GM21717 (cell line): ENCODE measurements around the gene FARS2.

Experiments used
- ATAC-seq: cut with Tn5 transposase; IDR thresholded peaks from one replicate; pipeline ENCODE4 v1.9.1; 2021; ENCODE audit warnings: mild to moderate bottlenecking, moderate library complexity; ENCODE audit not compliant: unreplicated experiment

The FARS2 gene

GRCh38 chr6:5459346-5459745, 198.0 kb downstream of the FARS2 start:
- no peak for ATAC-seq

DNA sequence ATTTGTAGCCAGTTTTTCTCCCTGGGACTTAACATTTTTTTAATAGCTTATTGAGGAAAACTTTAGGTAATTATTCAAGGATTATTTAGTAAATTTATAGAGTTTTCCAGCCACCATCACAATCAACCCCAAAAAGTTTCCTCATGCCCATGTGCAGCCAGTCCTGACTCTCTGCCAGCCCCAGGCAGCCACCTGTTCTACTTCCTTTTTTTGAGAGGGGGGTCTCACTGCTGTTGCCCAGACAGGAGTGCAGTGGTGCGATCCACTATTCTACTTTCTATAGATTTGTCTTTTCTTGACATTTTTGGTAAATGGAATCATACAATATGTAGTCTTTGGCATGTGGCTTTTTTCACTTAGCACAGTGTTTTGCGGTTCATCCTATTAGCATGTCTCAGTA, 200.1 kb downstream of the FARS2 start:
- ATAC-seq = no peak

GRCh38 chr6:5462856-5463255, 201.5 kb downstream of the FARS2 start:
- no peak for ATAC-seq

DNA sequence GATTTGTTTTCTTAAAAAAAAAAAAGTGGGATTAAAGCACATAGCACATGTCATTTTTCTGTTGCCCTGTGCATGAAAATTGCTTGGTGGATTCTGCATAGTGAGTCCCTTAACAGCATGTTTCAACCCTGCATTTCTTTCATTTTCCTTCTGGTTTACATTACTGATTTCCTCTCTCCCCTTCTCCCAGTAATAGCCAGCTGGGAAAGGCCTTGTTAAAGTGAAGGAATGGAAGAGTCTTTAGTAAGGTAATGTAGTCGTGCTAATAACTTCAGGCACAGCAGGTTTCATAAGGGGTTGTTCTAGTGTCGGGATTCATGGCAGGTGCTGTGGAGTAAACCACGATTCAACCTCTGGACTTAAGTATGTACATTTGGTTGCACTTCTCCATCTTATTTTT, 202.4 kb downstream of the FARS2 start:
- ATAC-seq = no peak

GRCh38 chr6:5464099-5464885, 203.0 kb downstream of the FARS2 start:
- no peak for ATAC-seq

DNA sequence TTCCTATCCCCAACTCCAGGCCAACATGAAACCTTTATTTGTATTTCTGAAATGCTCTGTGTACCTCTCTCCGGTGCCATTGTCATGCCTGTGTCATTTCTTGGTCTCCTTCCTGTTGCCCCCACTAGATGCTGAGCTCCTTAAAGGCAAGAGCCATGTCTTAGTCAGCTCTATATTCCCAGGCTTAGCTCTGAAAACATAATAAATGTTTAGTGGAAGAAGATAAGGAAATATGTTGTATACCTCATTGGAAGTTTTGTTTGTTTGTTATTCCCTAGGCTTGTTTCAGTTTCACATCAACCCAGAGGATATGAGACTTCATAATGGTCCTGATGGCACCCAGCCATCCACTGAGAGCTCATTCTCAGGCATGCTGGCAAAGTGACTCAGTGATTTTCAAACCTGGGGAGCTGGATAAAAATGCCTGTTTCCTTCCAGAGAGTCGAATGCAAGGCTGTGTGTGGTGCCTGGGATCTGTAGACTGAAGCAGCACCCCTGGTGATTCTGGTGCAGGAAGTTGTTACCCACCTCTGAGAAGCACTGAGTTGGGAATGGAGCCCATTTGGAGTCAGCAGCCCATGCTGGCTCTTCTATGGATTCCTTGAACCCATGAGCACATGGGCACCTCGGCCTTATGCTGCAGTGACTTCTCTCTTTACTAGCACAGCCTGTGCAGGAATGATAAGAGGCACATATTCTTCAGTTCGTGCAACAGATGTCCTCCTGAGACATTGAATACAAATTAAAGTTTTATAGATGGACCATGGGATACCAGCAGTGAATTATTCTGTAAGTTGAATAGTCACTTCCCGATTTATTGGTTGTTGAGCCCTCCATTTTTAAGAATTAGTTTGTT, 205.2 kb downstream of the FARS2 start:
- ATAC-seq = no peak

DNA sequence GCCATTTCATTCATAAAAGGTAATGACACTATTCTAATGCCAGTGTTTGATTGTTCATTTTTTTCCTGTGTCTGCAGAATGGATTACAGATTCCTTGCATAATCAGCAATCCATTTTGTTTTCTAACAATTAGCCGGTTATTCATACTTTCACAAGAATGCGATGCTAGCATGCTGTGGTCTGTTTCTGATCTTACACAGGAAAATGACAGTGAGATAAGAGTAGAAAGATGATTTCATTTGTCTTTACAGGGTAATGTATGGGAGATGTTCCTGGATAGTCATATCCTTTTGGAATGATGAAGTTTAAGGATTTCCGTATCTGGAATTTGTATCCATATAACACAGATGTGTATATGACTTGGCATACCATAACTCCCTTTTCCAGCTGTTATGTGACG, 207.3 kb downstream of the FARS2 start:
- no peak for ATAC-seq

DNA sequence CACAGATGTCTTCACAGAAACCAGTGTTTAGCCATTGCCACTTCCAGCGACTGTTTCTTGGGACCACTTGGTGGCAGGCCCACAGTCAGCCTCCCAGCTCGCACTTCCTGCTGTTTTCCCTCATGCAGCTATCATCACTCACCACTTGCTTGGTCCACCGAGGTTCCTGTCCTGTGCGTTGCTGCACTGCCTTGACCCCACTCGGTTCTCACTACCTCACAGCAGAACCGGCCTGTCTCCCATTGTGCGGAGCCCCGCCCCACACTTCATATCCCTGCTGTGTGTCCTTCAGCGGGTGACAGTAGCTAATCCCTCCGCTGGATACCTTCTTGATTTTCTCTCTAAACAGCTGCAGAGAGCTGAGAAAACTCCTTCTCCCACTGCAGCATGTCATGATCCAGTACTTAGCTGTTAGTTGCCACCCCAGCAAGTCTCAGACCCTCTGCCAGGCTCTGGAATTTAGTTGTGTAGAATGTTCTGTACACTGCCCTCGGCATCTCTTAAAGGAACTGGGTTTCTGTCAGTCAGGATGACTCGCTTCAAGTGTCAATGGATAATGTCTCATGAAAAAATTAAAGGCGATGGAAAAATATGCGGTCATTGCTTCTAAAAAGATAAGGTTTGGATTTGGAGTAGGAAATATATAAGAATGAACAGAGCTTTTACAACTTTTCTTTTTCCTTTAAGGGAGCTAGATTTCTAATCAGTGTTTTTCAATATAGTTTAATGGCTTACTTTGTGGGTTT, 208.0 kb downstream of the FARS2 start:
- no peak for ATAC-seq

GRCh38 chr6:5471044-5471443, 209.7 kb downstream of the FARS2 start:
- ATAC-seq = peak; percentile 64

DNA sequence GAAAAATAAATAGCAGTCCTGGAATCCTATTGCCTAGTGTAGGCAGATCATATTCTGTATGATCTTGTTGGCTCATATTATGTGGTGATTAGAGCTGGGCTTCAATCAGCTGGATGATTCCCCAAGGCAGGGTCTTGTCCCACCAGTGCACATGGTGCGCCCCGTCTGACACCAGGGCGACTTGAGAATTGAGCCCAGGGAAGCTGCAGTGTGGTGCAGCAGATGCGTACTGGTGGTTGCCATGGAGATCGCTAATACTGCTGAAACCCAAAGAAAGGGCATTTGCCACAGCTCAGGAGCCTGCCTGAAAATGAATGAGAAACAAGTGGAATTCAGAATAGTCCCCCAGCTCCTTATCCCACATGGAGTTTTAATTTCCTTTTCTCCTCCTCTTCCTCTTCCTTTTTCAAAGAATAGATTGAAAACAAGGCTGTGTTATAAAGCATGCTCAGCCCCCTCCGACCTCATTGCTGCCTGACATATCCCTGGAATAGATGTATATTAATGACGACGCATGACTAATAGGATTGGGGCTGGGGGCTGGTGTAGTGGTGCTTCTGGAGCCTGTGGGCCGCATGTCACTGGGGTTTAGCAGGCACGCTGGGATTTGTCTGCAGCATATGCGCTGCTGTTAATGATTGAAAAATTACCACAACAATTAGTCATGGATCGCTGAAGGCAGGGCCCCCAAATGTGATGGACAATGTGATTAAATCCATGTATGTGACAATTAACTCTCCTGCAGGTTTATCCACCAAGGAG, 210.5 kb downstream of the FARS2 start:
- ATAC-seq = no peak

DNA sequence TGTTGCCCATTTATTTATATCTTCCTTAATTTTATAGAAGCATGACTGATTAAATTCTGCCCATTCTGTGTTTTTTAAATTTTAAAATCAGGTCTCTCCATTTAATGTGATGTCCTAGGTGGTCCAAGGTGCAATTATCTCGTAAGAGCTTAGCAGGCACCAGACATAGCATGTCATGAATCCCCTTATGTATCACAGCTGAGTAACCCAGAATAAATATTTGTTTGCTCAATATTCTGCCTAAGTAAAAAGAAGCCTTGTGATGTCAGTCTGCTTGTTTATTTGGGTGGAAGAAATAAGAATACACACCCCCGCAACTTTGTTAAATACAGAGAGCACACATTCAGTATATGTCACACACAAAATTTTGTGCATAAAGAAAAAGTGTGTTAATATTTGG, 211.3 kb downstream of the FARS2 start:
- ATAC-seq = no peak

DNA sequence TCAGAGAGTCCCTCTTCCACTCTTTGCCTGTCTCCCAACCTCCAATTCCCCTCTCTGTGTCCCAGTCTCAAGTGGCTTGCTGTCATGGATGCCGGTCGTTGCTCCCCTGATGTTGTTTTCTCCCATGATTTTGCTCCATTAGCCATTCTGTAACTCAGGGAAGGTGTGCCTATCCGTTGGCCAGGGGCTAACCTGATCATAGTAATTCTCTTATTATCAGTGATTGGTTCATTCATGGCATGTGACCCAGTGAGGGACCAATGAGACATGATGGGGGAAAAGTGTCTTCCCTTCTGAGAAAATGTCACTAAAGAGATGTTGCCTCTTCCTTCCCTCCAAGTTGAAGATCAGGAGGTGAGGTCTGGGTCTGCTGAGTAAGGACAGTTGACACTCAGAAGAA, 214.5 kb downstream of the FARS2 start:
- ATAC-seq = no peak

DNA sequence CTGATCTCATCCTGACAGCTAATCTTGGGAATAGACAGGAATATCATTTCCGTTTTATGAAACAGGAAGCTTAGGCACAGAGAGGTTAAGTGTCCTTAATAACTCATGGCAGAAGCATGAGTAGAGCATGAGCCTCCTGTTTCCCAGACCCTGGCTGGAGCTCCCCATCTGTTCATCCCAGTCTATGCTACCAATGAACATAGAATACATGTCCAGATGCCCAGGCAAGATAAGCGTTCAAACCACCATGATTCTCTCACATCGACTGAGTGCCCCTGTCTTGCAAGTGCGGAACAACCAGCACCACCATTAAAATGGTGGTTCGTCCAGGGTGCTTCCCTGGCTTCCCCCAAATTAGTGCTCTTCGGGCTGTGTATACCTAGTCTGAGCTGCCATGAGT, 217.1 kb downstream of the FARS2 start:
- no peak for ATAC-seq

DNA sequence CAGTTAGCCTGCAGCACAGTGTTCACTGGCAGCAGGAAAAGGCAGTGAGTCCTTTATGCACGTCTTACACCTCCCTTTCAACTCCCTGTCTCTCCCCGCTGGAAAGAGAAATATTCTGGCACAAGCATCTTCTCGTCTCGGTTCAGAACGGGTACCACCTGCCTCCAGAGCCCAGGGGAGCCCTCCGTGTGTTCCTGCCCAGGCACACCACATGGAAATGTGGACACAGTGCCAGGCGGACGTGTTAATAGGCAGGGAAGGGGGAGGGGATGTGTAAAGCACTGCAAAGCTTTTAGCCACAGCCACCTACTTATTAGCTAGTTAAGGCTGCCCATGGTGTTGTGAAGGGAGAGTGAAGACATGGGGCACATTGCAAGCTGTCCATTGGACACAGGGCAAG, 219.7 kb downstream of the FARS2 start:
- ATAC-seq = no peak

- no peak for ATAC-seq
Measured at GRCh38 chr6:5481750-5482149, 220.4 kb downstream of the FARS2 start.

GRCh38 chr6:5482619-5483018, 221.3 kb downstream of the FARS2 start:
- no peak for ATAC-seq

DNA sequence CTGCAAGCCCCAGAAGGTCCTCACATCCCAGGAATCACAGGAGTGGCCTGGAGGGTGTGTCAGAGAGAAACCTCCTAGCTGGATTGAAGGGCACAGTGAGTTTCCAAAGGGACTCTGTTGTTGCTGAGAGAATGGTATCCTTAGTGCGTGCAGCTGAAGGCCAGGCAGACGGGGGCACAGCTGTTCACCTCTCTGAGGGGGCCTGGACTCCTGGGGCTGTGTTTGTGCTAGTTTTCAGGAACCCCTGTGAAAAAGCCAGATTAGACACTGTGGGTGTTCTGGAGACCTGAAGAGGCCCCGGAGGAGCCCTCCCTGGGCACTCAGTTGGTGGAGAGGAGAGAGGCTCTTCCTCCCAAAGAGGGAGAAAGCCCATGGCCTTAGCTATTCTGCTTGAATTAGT, 223.4 kb downstream of the FARS2 start:
- no peak for ATAC-seq

DNA sequence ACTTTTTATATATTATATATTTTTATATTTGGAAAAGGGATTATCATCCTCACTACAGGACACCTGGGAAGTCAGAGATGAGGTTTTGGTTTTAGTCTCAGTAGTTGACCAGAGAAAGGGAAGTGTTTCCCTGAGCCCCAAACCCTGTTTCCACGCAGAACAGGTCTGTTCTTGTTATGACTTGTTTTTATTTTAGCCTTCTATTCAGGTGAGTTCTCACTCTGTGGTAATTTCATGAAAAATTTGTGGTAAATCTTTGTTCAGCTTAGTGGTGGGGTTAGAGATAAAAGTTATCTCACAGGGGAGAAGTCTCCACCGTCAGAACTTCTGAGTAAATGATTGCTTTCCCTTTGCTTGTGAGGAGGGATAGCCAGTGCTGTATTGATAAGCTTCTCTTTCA, 224.9 kb downstream of the FARS2 start:
- peak; percentile 94 for ATAC-seq

GRCh38 chr6:5490501-5491069, 229.3 kb downstream of the FARS2 start:
- no peak for ATAC-seq

DNA sequence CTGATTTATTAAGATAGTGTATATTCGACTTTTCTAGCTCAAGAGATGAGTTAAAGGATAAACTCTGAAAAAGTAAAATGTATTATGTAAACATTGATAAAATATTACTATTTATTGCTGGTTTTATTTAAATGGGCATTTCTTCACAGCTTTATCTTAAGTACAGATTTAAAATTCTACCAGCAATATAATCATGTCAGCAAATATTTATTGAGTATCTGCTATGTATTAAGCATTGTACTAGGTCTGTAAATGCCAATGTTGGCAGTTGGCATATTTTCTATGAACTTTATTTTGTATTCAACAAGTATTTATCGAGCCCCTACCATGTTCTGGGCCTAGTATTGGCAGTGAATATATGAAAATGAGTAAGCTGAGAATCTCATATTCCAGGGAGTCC, 231.0 kb downstream of the FARS2 start:
- ATAC-seq = no peak
